ENCODE results near the gene TMEM204.

DNA sequence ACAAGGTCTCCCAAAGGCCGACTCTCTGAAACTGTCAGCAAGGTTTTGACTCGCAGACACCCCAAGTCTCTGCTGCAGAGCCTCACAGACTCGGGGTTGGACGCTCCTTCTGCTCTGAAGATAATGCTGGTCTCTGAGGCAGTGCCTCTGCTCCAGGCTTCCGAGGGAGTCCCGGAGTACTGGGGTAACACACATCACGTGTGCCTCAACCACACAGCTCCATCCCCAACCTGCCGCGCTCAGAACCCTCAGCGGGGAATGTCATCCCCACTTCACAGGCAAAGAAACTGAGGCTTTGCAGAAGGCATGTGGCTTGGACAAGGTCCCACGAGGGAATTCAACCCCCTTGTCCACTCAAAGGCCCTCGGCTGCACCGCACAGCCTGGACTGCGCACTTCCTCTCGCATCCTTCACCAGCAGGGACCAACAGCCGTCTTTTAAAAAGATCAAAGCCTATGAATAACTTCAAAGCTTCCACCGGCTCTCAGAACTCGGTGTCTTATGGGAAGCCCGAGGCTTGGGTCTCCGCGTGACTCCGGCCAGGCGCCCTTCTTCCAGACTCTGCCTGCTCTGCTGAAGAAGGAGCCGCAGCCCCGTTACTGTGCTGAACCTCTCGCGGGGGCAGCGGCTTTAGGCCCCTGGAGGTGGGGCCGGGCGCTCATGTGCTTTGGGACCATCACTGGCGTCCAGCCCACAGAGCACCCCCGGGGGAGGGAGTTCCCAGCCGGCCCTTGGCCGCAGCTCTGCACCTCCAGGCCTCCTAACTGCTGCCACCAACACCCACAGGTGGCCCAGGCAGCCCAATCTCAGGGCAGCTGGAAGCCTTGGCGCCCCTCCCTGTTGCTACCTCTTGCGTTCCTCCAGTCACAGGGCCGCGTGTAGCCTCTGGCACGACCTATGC is 2.2 kb downstream of the TMEM204 start:
- no peak for TF ChIP-seq CTCF (IDR thresholded peaks at IDR 0.05)
- no peak for TF ChIP-seq POLR2A (IDR thresholded peaks at IDR 0.05; ENCODE audit: low read depth)
